ENCODE measurements around the gene EVC2.

EVC2 gene

GRCh38 chr4:5575941-5576340 lies 132.4 kb downstream of the EVC2 start:
- Histone ChIP-seq H3K4me3 (no peak overlapping the region), H3K4me1 (peaks cover 8% of the 10 kb centered on the region), H3K27me3 (no peaks in the 10 kb centered on the region)

DNA sequence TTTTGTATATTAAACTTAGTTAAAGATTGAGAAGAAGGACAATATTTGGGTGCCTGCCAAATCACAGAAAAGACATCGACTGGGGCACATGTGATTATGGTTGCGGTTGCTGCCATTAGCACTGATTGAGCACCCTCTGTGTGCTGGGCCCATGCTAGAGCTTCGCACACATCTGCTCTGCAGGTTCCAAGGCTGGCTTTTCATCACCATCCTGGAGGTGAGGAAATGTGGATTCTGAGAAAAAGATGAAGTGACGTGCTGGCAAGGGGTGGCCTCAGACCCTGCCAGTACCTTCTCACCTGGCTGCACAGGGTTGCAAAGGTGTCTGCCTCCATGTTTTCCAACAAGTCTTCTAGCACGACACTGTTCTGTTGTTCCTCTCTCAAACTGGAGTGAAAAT lies 134.0 kb downstream of the EVC2 start:
- Histone ChIP-seq H3K4me2 (no peak overlapping the region), H3K4me3 (no peak overlapping the region), H3K27ac (no peak overlapping the region), H3K9ac (no peak overlapping the region), H3K9me3 (no peaks in the 10 kb centered on the region), H3K36me3 (peaks cover 40% of the 10 kb centered on the region), H3K4me1 (peaks cover 8% of the 10 kb centered on the region), H3K27me3 (no peaks in the 10 kb centered on the region), H4K20me1 (no peaks in the 10 kb centered on the region)
- no peak for TF ChIP-seq Cebpa-rat (IDR thresholded peaks at IDR 0.05)

More at GRCh38 chr4:5575941-5576340, 132.4 kb downstream of the EVC2 start:
- Histone ChIP-seq H3K27ac (no peak overlapping the region), H3K4me2 (no peak overlapping the region), H3K9me3 (no peaks in the 10 kb centered on the region), H4K20me1 (no peaks in the 10 kb centered on the region), H3K9ac (no peak overlapping the region), H3K36me3 (peaks cover 41% of the 10 kb centered on the region)
- TF ChIP-seq Cebpa-rat (IDR thresholded peaks at IDR 0.05) = no peak

GRCh38 chr4:5573965-5574364 lies 134.4 kb downstream of the EVC2 start:
- Histone ChIP-seq H3K4me3 (no peak overlapping the region), H3K4me2 (no peak overlapping the region), H3K4me1 (peaks cover 8% of the 10 kb centered on the region), H3K27ac (no peak overlapping the region), H3K36me3 (peaks cover 43% of the 10 kb centered on the region), H3K27me3 (no peaks in the 10 kb centered on the region), H3K9me3 (no peaks in the 10 kb centered on the region), H3K9ac (no peak overlapping the region), H4K20me1 (no peaks in the 10 kb centered on the region)
- no peak for TF ChIP-seq Cebpa-rat (IDR thresholded peaks at IDR 0.05)

- H3K4me1 ChIP-seq = peaks cover 8% of the 10 kb centered on the region
- no peaks in the 10 kb centered on the region for H3K27me3 ChIP-seq
- peaks cover 47% of the 10 kb centered on the region for H3K36me3 ChIP-seq
- TF ChIP-seq Cebpa-rat (IDR thresholded peaks at IDR 0.05) = no peak
- H3K27ac ChIP-seq = no peak overlapping the region
- no peaks in the 10 kb centered on the region for H3K9me3 ChIP-seq
- H4K20me1 ChIP-seq = no peaks in the 10 kb centered on the region
- H3K4me2 ChIP-seq = no peak overlapping the region
- no peak overlapping the region for H3K9ac ChIP-seq
- H3K4me3 ChIP-seq = no peak overlapping the region
These were observed 135.6 kb downstream of the EVC2 start for GRCh38 chr4:5572751-5573150.

DNA sequence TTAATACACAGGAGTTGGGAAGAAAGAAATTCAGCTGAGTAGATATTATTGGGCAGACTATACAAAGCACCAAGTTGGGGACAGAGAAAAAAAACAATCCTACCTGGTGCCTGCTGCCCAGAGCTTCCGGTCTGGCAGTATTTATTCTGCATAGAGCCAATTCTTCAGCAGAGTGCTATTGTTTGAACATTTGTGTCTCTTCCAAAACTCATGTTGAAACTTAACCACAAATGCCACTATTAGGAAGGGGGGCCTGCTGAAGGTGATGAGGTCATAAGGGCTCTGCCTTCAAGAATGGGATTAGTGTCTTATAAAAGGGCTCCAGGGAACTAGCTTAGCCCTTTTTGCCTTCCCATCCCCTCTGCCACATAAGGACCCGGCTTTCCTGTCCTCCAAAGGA lies 136.2 kb downstream of the EVC2 start:
- H3K4me2 ChIP-seq = no peak overlapping the region
- H3K27me3 ChIP-seq = no peaks in the 10 kb centered on the region
- H3K4me1 ChIP-seq = peaks cover 8% of the 10 kb centered on the region
- H3K36me3 ChIP-seq = peaks cover 44% of the 10 kb centered on the region
- no peak overlapping the region for H3K9ac ChIP-seq
- TF ChIP-seq Cebpa-rat (IDR thresholded peaks at IDR 0.05) = no peak
- H4K20me1 ChIP-seq = no peaks in the 10 kb centered on the region
- H3K4me3 ChIP-seq = no peak overlapping the region
- H3K9me3 ChIP-seq = no peaks in the 10 kb centered on the region
- H3K27ac ChIP-seq = no peak overlapping the region

DNA sequence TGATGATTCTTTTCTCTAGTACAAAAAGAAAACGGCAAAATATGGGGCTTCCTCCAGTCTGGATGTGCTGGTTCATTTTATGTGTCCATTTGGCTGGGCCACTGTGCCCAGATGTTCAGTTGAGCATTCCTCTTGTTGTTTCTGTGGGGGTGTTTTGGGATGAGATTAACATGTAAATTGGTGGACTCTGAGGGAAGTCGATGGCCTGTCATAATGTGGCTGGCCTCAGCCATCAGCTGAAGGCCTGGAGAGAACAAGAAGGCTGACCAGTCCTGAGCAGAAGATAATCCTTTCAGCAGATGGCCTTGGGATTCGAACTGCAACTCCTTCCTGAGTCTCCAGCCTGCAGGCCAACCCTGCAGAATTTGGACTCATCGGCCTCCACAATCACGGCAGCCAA lies 136.7 kb downstream of the EVC2 start:
- no peak overlapping the region for H3K4me3 ChIP-seq
- no peaks in the 10 kb centered on the region for H4K20me1 ChIP-seq
- H3K36me3 ChIP-seq = peaks cover 46% of the 10 kb centered on the region
- H3K4me2 ChIP-seq = no peak overlapping the region
- no peak overlapping the region for H3K9ac ChIP-seq
- peaks cover 8% of the 10 kb centered on the region for H3K4me1 ChIP-seq
- H3K27ac ChIP-seq = no peak overlapping the region
- H3K9me3 ChIP-seq = no peaks in the 10 kb centered on the region
- TF ChIP-seq Cebpa-rat (IDR thresholded peaks at IDR 0.05) = no peak
- no peaks in the 10 kb centered on the region for H3K27me3 ChIP-seq

DNA sequence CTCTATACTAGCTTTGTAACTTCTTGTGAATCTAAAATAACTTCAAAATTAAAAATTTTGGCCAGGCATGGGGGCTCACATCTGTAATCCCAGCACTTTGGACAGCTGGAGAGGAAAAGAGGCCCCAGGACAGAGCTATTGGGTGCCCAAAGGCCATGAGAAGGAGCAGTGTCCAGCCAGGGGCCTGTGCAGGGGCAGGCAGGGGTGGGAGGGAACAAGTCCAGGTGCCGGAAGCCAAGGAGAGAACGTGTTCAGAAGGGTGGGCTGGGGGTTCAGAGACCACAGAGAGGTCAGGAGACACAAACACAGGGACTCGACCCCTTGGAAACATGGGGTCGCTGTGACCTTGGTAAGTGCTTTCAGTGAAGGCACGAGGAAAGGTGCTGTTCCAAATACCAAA lies 138.9 kb downstream of the EVC2 start:
- no peaks in the 10 kb centered on the region for H3K27me3 ChIP-seq
- H4K20me1 ChIP-seq = no peaks in the 10 kb centered on the region
- H3K36me3 ChIP-seq = peaks cover 62% of the 10 kb centered on the region
- H3K9me3 ChIP-seq = no peaks in the 10 kb centered on the region
- no peak overlapping the region for H3K9ac ChIP-seq
- H3K27ac ChIP-seq = no peak overlapping the region
- peaks cover 8% of the 10 kb centered on the region for H3K4me1 ChIP-seq
- no peak overlapping the region for H3K4me3 ChIP-seq
- no peak for TF ChIP-seq Cebpa-rat (IDR thresholded peaks at IDR 0.05)
- H3K4me2 ChIP-seq = no peak overlapping the region

DNA sequence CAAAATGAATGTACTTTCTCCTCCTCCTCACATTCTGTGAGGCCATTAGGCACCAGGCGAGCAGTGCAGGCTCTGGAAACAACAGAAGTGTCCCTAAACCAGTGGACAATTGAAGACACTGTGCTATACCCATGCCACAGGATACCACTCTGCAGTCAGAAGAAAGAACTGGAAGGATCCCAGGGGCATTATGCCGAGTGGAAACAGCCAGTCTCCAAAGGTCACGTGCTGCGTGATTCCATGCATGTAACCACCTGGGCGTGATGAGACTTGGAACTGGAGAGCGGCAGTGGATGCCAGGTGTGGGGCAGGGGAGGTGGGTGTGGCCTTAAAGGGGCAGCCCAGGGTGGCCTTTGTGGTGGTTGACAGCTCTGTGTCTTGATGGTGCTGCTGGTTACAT lies 139.4 kb downstream of the EVC2 start:
- Histone ChIP-seq H3K9me3 (no peaks in the 10 kb centered on the region), H3K27me3 (no peaks in the 10 kb centered on the region), H3K4me1 (peaks cover 6% of the 10 kb centered on the region), H3K36me3 (peaks cover 62% of the 10 kb centered on the region), H3K4me2 (no peak overlapping the region), H3K27ac (no peak overlapping the region), H3K9ac (no peak overlapping the region), H4K20me1 (no peaks in the 10 kb centered on the region), H3K4me3 (no peak overlapping the region)
- no peak for TF ChIP-seq Cebpa-rat (IDR thresholded peaks at IDR 0.05)

DNA sequence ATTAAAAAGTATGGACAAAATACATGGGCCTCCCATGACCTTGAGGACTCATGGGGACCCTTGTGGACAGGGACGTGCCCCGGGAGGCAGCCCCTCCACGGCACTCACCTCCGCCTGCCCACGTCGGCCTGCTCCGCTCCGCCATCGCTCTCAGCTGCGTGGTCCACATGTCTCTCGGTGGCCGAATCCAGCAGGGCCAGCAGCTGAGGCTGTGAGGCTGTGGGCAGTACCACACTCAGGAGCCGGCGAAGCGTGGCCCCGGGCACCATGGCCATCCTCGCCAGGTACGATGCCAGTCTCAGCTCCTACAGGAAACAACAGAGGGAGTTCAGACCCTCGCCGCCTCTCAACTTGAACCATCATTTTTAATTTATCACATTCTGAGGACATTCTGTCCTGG lies 140.0 kb downstream of the EVC2 start:
- Histone ChIP-seq H3K9me3 (no peaks in the 10 kb centered on the region), H3K36me3 (peaks cover 62% of the 10 kb centered on the region), H3K9ac (no peak overlapping the region), H3K4me2 (no peak overlapping the region), H3K27me3 (no peaks in the 10 kb centered on the region), H3K27ac (no peak overlapping the region), H4K20me1 (no peaks in the 10 kb centered on the region), H3K4me3 (no peak overlapping the region), H3K4me1 (peaks cover under 1% of the 10 kb centered on the region; the same call in 1 of the 2 replicates)
- no peak for TF ChIP-seq Cebpa-rat (IDR thresholded peaks at IDR 0.05)

- Histone ChIP-seq H3K4me3 (no peak overlapping the region), H3K9me3 (no peaks in the 10 kb centered on the region)
- TF ChIP-seq Cebpa-rat (IDR thresholded peaks at IDR 0.05) = no peak
These were observed 141.4 kb downstream of the EVC2 start for GRCh38 chr4:5566991-5567390.

DNA sequence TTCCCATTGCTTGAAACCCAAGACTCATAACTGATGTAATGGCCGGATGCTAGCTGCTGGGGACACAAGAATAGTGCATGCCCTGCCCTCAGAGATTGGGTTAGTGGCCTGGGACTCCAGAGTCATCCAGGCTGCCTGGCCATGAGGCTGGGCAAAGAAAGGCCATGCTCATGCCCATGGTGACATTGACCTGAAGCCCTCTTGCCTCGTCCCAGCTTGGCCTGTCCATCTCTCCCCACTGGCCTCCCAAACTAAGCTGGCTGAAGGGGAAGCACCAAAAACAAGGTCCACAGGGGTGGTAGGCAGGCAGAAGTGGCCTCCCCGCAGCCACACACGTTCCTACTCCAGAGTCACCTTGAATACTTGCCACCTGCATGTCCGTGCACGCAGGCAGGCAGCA lies 141.8 kb downstream of the EVC2 start:
- no peaks in the 10 kb centered on the region for H3K4me1 ChIP-seq
- no peak overlapping the region for H3K9ac ChIP-seq
- H3K9me3 ChIP-seq = no peaks in the 10 kb centered on the region
- peaks cover 58% of the 10 kb centered on the region for H3K36me3 ChIP-seq
- no peaks in the 10 kb centered on the region for H3K27me3 ChIP-seq
- H3K4me2 ChIP-seq = no peak overlapping the region
- no peaks in the 10 kb centered on the region for H4K20me1 ChIP-seq
- no peak overlapping the region for H3K27ac ChIP-seq
- no peak for TF ChIP-seq Cebpa-rat (IDR thresholded peaks at IDR 0.05)
- H3K4me3 ChIP-seq = no peak overlapping the region

More at GRCh38 chr4:5566991-5567390, 141.4 kb downstream of the EVC2 start:
- H3K36me3 ChIP-seq = peaks cover 63% of the 10 kb centered on the region
- no peak overlapping the region for H3K9ac ChIP-seq
- no peaks in the 10 kb centered on the region for H3K27me3 ChIP-seq
- H3K27ac ChIP-seq = no peak overlapping the region
- H4K20me1 ChIP-seq = no peaks in the 10 kb centered on the region
- H3K4me1 ChIP-seq = no peaks in the 10 kb centered on the region
- no peak overlapping the region for H3K4me2 ChIP-seq

Measured in BLaER1 (cell line).